Measurements from ENCODE around the gene CAVIN1.
"Not testable (repeated sequence)": the region's sequence is repeated elsewhere in the genome, so short reads cannot be mapped to it uniquely, and the experiment has no call there.

CAVIN1 gene

GRCh38 chr17:42378959-42379594, 44.0 kb downstream of the CAVIN1 start:
- DNase-seq (ENCODE audit: low read depth) = peak; percentile 28

- DNase-seq (ENCODE audit: low read depth) = no peak
Measured at GRCh38 chr17:42378359-42378958, 44.6 kb downstream of the CAVIN1 start.

- no peak for DNase-seq (ENCODE audit: low read depth)
Measured at GRCh38 chr17:42373896-42374295, 49.2 kb downstream of the CAVIN1 start.

GRCh38 chr17:42372142-42372541, 50.9 kb downstream of the CAVIN1 start:
- no peak for DNase-seq (ENCODE audit: low read depth)

GRCh38 chr17:42368797-42369561, 54.1 kb downstream of the CAVIN1 start:
- DNase-seq (ENCODE audit: low read depth) = not testable (repeated sequence)

- not testable (repeated sequence) for DNase-seq (ENCODE audit: low read depth)
Measured at GRCh38 chr17:42368310-42368709, 54.7 kb downstream of the CAVIN1 start.

GRCh38 chr17:42366176-42367023, 56.7 kb downstream of the CAVIN1 start:
- DNase-seq (ENCODE audit: low read depth) = not testable (repeated sequence)

- peak; percentile 77 for DNase-seq (ENCODE audit: low read depth)
Measured at GRCh38 chr17:42365136-42365535, 57.9 kb downstream of the CAVIN1 start.

GRCh38 chr17:42363767-42364585, 59.1 kb downstream of the CAVIN1 start:
- DNase-seq (ENCODE audit: low read depth) = no peak

- no peak for DNase-seq (ENCODE audit: low read depth)
Measured at GRCh38 chr17:42363231-42363630, 59.8 kb downstream of the CAVIN1 start.

GRCh38 chr17:42362245-42362961, 60.7 kb downstream of the CAVIN1 start:
- DNase-seq (ENCODE audit: low read depth) = no peak

GRCh38 chr17:42361781-42362186, 61.3 kb downstream of the CAVIN1 start:
- no peak for DNase-seq (ENCODE audit: low read depth)

- not testable (repeated sequence) for DNase-seq (ENCODE audit: low read depth)
Measured at GRCh38 chr17:42360388-42360787, 62.7 kb downstream of the CAVIN1 start.

- DNase-seq (ENCODE audit: low read depth) = no peak
Measured at GRCh38 chr17:42359133-42359532, 63.9 kb downstream of the CAVIN1 start.

- DNase-seq (ENCODE audit: low read depth) = no peak
Measured at GRCh38 chr17:42358434-42358833, 64.6 kb downstream of the CAVIN1 start.

GRCh38 chr17:42354956-42355843, 67.9 kb downstream of the CAVIN1 start:
- DNase-seq (ENCODE audit: low read depth) = no peak

Data from ELR (cell line).